H1 (cell line): ENCODE results near the gene DENND4C. TPM values are rescaled to one million over a fixed set of nuclear protein-coding genes. Genes with fewer than 3 reads are reported as not detected.
"Not testable (repeated sequence)": the region's sequence is repeated elsewhere in the genome, so short reads cannot be mapped to it uniquely, and the experiment has no call there.

Experiments used
- CTCF ChIA-PET: fragments of 300-600 bp; sonication (Branson Sonifier 250); formaldehyde crosslinking; loops from one replicate; lab custom pipeline; 2021; ENCODE audit not compliant: partially characterized antibody; lab: Charles Lee
- POLR2A ChIA-PET: fragments of 300-600 bp; sonication (Branson Sonifier 250); formaldehyde crosslinking; loops from one replicate; lab custom pipeline; 2021; ENCODE audit warnings: inconsistent platforms; ENCODE audit not compliant: partially characterized antibody; lab: Charles Lee
- DNase-seq, 2 experiments: peaks; one replicate each; pipeline versions ENCODE4 v3.0.0 to v3.0.0-alpha.2; 2010 to 2022; ENCODE audit warnings: low spot score in 2 of 2, low read depth in 1 of 2, mixed read lengths in 1 of 2
- FAIRE-seq: peaks from 2 replicates; lab custom pipeline; 2011; peaks lifted over from hg19 to GRCh38; lab: Jason Lieb, UNC
- H2AFZ ChIP-seq: 2 replicates; pipeline ENCODE4 v1.8.1; 2012; ENCODE audit warnings: low read length, inconsistent platforms
- H2AK5ac ChIP-seq: 2 replicates; pipeline ENCODE4 v1.6.1; 2013; ENCODE audit warnings: low read depth, low read length
- H2BK120ac ChIP-seq: replicated peaks from 2 replicates; pipeline ENCODE3; 2013; ENCODE audit warnings: low read depth, low read length, inconsistent platforms
- H2BK12ac ChIP-seq: 2 replicates; pipeline ENCODE4 v1.6.1; 2013; ENCODE audit warnings: low read depth, low read length
- H2BK15ac ChIP-seq: 2 replicates; pipeline ENCODE4 v1.6.1; 2013; ENCODE audit warnings: low read length
- H2BK20ac ChIP-seq: 2 replicates; pipeline ENCODE4 v1.6.1; 2013; ENCODE audit warnings: low read length
- H2BK5ac ChIP-seq: 2 replicates; pipeline ENCODE4 v1.6.1; 2013; ENCODE audit warnings: low read depth, low read length
- H3K14ac ChIP-seq: 2 replicates; pipeline ENCODE4 v1.6.1; 2013; ENCODE audit warnings: inconsistent platforms; ENCODE audit not compliant: insufficient read length
- H3K18ac ChIP-seq: 2 replicates; pipeline ENCODE4 v1.6.1; 2013; ENCODE audit warnings: low read length; ENCODE audit errors: extremely low read depth
- H3K23ac ChIP-seq: 2 replicates; pipeline ENCODE4 v1.6.1; 2013; ENCODE audit warnings: inconsistent platforms; ENCODE audit not compliant: insufficient read length
- H3K23me2 ChIP-seq: 2 replicates; pipeline ENCODE4 v1.6.1; 2013; ENCODE audit warnings: low read depth, low read length
- H3K27ac ChIP-seq: 2 replicates; pipeline ENCODE4 v1.6.1; 2011; ENCODE audit warnings: low read depth, low read length, inconsistent platforms
- H3K27me3 ChIP-seq, 4 experiments: replicated peaks in 1 of 4; 1 replicate in 1 of 4; 2 replicates in 3 of 4; pipeline versions ENCODE4 v1.6.1 to v1.8.1; 2011 to 2013; ENCODE audit warnings: low read length in 3 of 4, mild to moderate bottlenecking in 3 of 4, inconsistent platforms in 2 of 4, mixed read lengths in 2 of 4, moderate library complexity in 1 of 4; ENCODE audit not compliant: control insufficient read depth in 3 of 4, insufficient read depth in 3 of 4; ENCODE audit errors: extremely low read depth in 1 of 4
- H3K36me3 ChIP-seq, 4 experiments: 2 replicates each; pipeline versions ENCODE4 v1.6.1 to v1.8.1; 2011 to 2013; ENCODE audit warnings: mild to moderate bottlenecking in 4 of 4, low read length in 3 of 4, moderate library complexity in 2 of 4, control low read depth in 1 of 4, inconsistent platforms in 1 of 4; ENCODE audit not compliant: insufficient read depth in 4 of 4, control insufficient read depth in 2 of 4
- H3K4ac ChIP-seq: replicated peaks from 2 replicates; pipeline ENCODE3; 2013; ENCODE audit warnings: low read length, low read depth, mixed read lengths, inconsistent platforms; ENCODE audit not compliant: insufficient read length
- H3K4me1 ChIP-seq, 4 experiments: replicated peaks in 1 of 4; 1 replicate in 1 of 4; 2 replicates in 3 of 4; pipeline versions ENCODE4 v1.6.1 to v1.8.1; 2011 to 2013; ENCODE audit warnings: low read length in 3 of 4, inconsistent platforms in 2 of 4, mixed read lengths in 1 of 4; ENCODE audit not compliant: insufficient read depth in 4 of 4, control insufficient read depth in 3 of 4
- H3K4me2 ChIP-seq, 2 experiments: 2 replicates each; pipeline versions ENCODE4 v1.6.1 to v1.8.1; 2011 to 2013; ENCODE audit warnings: low read depth in 2 of 2, low read length in 2 of 2, control low read depth in 1 of 2, inconsistent platforms in 1 of 2, mild to moderate bottlenecking in 1 of 2; ENCODE audit not compliant: insufficient read depth in 1 of 2
- H3K4me3 ChIP-seq, 4 experiments: fragments of 200-600, 300-600 bp in 1 of 4; sonication (generic), shearing (Covaris generic), sonication (Bioruptor Twin) in 1 of 4; 2 replicates each; pipeline versions ENCODE4 v1.5.1 to v1.8.1; 2011 to 2016; ENCODE audit warnings: low read length in 4 of 4, low read depth in 3 of 4, control low read depth in 2 of 4, inconsistent platforms in 2 of 4, mild to moderate bottlenecking in 2 of 4, mixed read lengths in 1 of 4, moderate library complexity in 1 of 4; ENCODE audit not compliant: insufficient read depth in 2 of 4; ENCODE audit errors: extremely low read depth in 1 of 4
- H3K56ac ChIP-seq: replicated peaks from 2 replicates; pipeline ENCODE3; 2013; ENCODE audit warnings: low read depth, mild to moderate bottlenecking, mixed read lengths, low read length, inconsistent platforms; ENCODE audit not compliant: insufficient read length
- H3K79me1 ChIP-seq: 2 replicates; pipeline ENCODE4 v1.6.1; 2013; ENCODE audit warnings: low read depth, low read length, control low read depth
- H3K79me2 ChIP-seq, 2 experiments: 2 replicates each; pipeline versions ENCODE4 v1.6.1 to v1.8.1; 2012 to 2013; ENCODE audit warnings: low read length in 2 of 2, mild to moderate bottlenecking in 2 of 2, inconsistent platforms in 1 of 2; ENCODE audit not compliant: insufficient read depth in 2 of 2, control insufficient read depth in 1 of 2
- H3K9ac ChIP-seq, 4 experiments: replicated peaks in 1 of 4; 1 replicate in 1 of 4; 2 replicates in 3 of 4; pipeline versions ENCODE4 v1.6.1 to v1.8.1; 2011 to 2013; ENCODE audit warnings: low read depth in 3 of 4, low read length in 3 of 4, control low read depth in 2 of 4, mild to moderate bottlenecking in 2 of 4, moderate library complexity in 2 of 4, inconsistent platforms in 1 of 4; ENCODE audit errors: extremely low read depth in 1 of 4
- H3K9me3 ChIP-seq, 2 experiments: 2 replicates each; pipeline versions ENCODE4 v1.6.1 to v1.8.1; 2012 to 2013; ENCODE audit warnings: mild to moderate bottlenecking in 2 of 2, moderate library complexity in 2 of 2, control low read depth in 1 of 2, inconsistent platforms in 1 of 2, low read depth in 1 of 2, low read length in 1 of 2, mixed read lengths in 1 of 2; ENCODE audit not compliant: insufficient read depth in 2 of 2
- H4K20me1 ChIP-seq, 2 experiments: replicated peaks in 1 of 2; 2 replicates each; pipeline versions ENCODE3 to v1.8.1; 2011 to 2013; ENCODE audit warnings: inconsistent platforms in 2 of 2, low read length in 2 of 2, mild to moderate bottlenecking in 1 of 2; ENCODE audit not compliant: insufficient read depth in 2 of 2, control insufficient read depth in 1 of 2
- H4K5ac ChIP-seq: 2 replicates; pipeline ENCODE4 v1.6.1; 2013; ENCODE audit warnings: low read length, low read depth, mixed read lengths, inconsistent platforms; ENCODE audit not compliant: insufficient read length
- H4K8ac ChIP-seq: 2 replicates; pipeline ENCODE4 v1.8.0; 2013; ENCODE audit warnings: mild to moderate bottlenecking, moderate library complexity, low read length, inconsistent platforms; ENCODE audit not compliant: insufficient read depth; ENCODE audit errors: extremely low read depth
- H4K91ac ChIP-seq: replicated peaks from 2 replicates; pipeline ENCODE3; 2013; ENCODE audit warnings: low read length, mixed read lengths, inconsistent platforms; ENCODE audit not compliant: insufficient read length
- WGBS, 2 experiments: shearing (Covaris generic) in 1 of 2; methylation state at CpG; one replicate each; pipeline versions ENCODE4 v1.1.6 to v1.1.7; 2013 to 2015; ENCODE audit warnings: low lambda C conversion rate in 2 of 2, mixed read lengths in 2 of 2, inconsistent platforms in 1 of 2, low coverage in 1 of 2, missing lambda C conversion rate in 1 of 2; ENCODE audit not compliant: insufficient replicate concordance in 2 of 2, insufficient coverage in 1 of 2, insufficient read length in 1 of 2; ENCODE audit errors: extremely low coverage in 1 of 2, missing lambda C conversion rate in 1 of 2; 5-methylcytosine and 5-hydroxymethylcytosine counted together
- polyA plus RNA-seq, 7 experiments: library from polyadenylated mRNA; depleted of rRNA in 3 of 7; stranded (reverse) in 5 of 7; unstranded in 2 of 7; fragments of >200 nt in 5 of 7; fragments of 200-250 nt in 2 of 7; gene quantifications; 1 replicate in 5 of 7; 2 replicates in 1 of 7; 4 replicates in 1 of 7; pipeline versions ENCODE4 v1.2.1 to v1.2.3, GENCODE V29; 2011 to 2013; ENCODE audit warnings: missing spikeins in 2 of 7, mixed read lengths in 2 of 7
- total RNA-seq: library from RNA; stranded (reverse); fragmentation: NEBNext Ultra II Directional; extraction: Animal tissue kit (Norgen Biotek cat#: 25700); gene quantifications from 2 replicates; pipeline ENCODE4 v1.2.1, GENCODE V29; 2021

DENND4C gene
- total and polyA plus RNA-seq, 2 of the 8 experiments (the other 6 are each of a cell fraction or from before 2014, with no cell fraction given), result 6.9 to 18.9 TPM

GRCh38 chr9:19250346-19250745 lies 19.9 kb downstream of the DENND4C start:
- H3K4ac ChIP-seq, H3K79me1 ChIP-seq, H3K14ac ChIP-seq, H3K9ac ChIP-seq, H4K91ac ChIP-seq, H3K27me3 ChIP-seq, H3K4me3 ChIP-seq, H3K4me2 ChIP-seq, H4K20me1 ChIP-seq, H3K4me1 ChIP-seq, FAIRE-seq, H3K36me3 ChIP-seq, H2BK5ac ChIP-seq, H3K23me2 ChIP-seq, H2AK5ac ChIP-seq, H2BK120ac ChIP-seq, H3K9me3 ChIP-seq, H4K8ac ChIP-seq, H3K18ac ChIP-seq, H2BK15ac ChIP-seq, H3K56ac ChIP-seq, H3K27ac ChIP-seq, H4K5ac ChIP-seq, H2BK12ac ChIP-seq, H2AFZ ChIP-seq, H2BK20ac ChIP-seq, DNase-seq, H3K23ac ChIP-seq: not testable (repeated sequence)
- H3K79me2 ChIP-seq, result peaks cover 0 to 77% of the 10 kb centered on the region in 2 experiments; a peak in 3 of 4 replicates
- 90% methylated on average over 8 of the region's 8 CpGs; no CpG with 5 or more reads in 1 of the 2 experiments for WGBS, 2 experiments
- CTCF ChIA-PET, result interaction anchor here (1.9 kb wide), 1 partner anchor 18 kb away, joined by 6 read pairs; no protein-coding TSS in a partner anchor
- POLR2A ChIA-PET, result interaction anchor here (2.2 kb wide), 1 partner anchor 121 kb away, joined by 4 read pairs; no protein-coding TSS in a partner anchor
